Measurements from ENCODE around the gene JAKMIP1.

Gene JAKMIP1

DNA sequence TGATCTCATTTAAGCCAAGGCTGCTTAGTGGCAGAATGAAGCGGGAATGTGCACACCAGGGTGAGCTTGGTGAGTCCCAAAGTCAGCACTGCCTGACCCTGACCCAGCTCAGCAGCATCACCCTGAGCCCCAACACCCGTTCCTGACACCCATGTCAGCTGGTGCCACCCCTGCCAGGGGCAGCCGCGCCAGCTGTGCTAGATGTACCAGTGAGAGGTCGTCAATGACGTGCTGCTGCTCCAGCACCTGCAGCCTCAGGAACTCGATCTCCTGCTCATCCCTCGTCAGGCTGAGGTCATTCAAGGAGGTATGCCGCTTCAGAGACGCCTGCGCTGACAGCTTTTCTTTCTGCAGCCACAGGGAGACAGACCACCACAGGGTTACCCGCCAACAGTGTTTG, 120.4 kb downstream of the JAKMIP1 start:
- Histone ChIP-seq H3K4me2 (ENCODE audit: low read depth, low read length, poor library complexity, severe bottlenecking) (no peak overlapping the region), H3K79me2 (ENCODE audit: insufficient read depth, low read length) (no peaks in the 10 kb centered on the region), H3K4me1 (ENCODE audit: insufficient read depth, low read length, poor library complexity, severe bottlenecking) (no peaks in the 10 kb centered on the region), H3K9ac (ENCODE audit: low read depth, low read length, poor library complexity, severe bottlenecking) (no peak overlapping the region), H3K9me2 (replicated peaks; ENCODE audit: low read depth, low read length) (no peaks in the 10 kb centered on the region), H4K20me1 (ENCODE audit: insufficient read depth, low read length, poor library complexity, severe bottlenecking) (no peaks in the 10 kb centered on the region), H3F3A (ENCODE audit: low read depth) (no peaks in the 10 kb centered on the region), H3K27me3 (ENCODE audit: insufficient read depth, low read length, poor library complexity, severe bottlenecking) (no peaks in the 10 kb centered on the region), H3K9me3 (ENCODE audit: insufficient read depth, low read depth, low read length) (no peaks in the 10 kb centered on the region), H3K36me3 (ENCODE audit: insufficient read depth, low read length) (no peaks in the 10 kb centered on the region), H2AFZ (ENCODE audit: low read length) (no peak overlapping the region), H3K4me3 (ENCODE audit: low read length, poor library complexity, severe bottlenecking) (no peak overlapping the region)
- TF ChIP-seq EZH2phosphoT487 (IDR thresholded peaks at IDR 0.05; ENCODE audit: borderline replicate concordance): no peak
- TF ChIP-seq, protein P1, sequence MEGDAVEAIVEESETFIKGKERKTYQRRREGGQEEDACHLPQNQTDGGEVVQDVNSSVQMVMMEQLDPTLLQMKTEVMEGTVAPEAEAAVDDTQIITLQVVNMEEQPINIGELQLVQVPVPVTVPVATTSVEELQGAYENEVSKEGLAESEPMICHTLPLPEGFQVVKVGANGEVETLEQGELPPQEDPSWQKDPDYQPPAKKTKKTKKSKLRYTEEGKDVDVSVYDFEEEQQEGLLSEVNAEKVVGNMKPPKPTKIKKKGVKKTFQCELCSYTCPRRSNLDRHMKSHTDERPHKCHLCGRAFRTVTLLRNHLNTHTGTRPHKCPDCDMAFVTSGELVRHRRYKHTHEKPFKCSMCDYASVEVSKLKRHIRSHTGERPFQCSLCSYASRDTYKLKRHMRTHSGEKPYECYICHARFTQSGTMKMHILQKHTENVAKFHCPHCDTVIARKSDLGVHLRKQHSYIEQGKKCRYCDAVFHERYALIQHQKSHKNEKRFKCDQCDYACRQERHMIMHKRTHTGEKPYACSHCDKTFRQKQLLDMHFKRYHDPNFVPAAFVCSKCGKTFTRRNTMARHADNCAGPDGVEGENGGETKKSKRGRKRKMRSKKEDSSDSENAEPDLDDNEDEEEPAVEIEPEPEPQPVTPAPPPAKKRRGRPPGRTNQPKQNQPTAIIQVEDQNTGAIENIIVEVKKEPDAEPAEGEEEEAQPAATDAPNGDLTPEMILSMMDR (conservative IDR thresholded peaks at IDR 0.05; ENCODE audit: low read length): no peak

DNA sequence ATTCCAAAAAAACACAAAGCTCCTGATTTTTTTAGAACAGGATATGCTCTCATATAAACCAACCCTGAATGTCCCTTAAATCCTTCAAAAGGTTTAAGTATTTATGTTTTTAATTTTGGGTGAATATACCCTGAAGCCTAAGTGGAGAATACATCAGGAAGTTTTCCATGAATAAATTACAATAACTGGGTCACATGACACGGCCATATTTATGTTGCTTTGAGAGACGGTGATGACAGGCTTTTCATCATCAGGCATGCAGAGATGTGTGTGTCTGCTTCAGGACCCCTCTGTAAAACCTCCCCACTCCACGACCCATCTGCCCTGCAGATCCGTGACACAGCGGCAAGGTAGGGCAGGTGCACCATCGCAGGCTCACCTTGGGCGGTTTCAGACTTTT, 121.8 kb downstream of the JAKMIP1 start:
- Histone ChIP-seq H3K9me3 (ENCODE audit: insufficient read depth, low read depth, low read length) (no peaks in the 10 kb centered on the region), H3K4me3 (ENCODE audit: low read length, poor library complexity, severe bottlenecking) (no peak overlapping the region), H3K4me1 (ENCODE audit: insufficient read depth, low read length, poor library complexity, severe bottlenecking) (no peaks in the 10 kb centered on the region), H3K9me2 (replicated peaks; ENCODE audit: low read depth, low read length) (no peaks in the 10 kb centered on the region), H3F3A (ENCODE audit: low read depth) (no peaks in the 10 kb centered on the region), H2AFZ (ENCODE audit: low read length) (no peak overlapping the region), H4K20me1 (ENCODE audit: insufficient read depth, low read length, poor library complexity, severe bottlenecking) (no peaks in the 10 kb centered on the region), H3K27me3 (ENCODE audit: insufficient read depth, low read length, poor library complexity, severe bottlenecking) (no peaks in the 10 kb centered on the region), H3K4me2 (ENCODE audit: low read depth, low read length, poor library complexity, severe bottlenecking) (no peak overlapping the region), H3K36me3 (ENCODE audit: insufficient read depth, low read length) (no peaks in the 10 kb centered on the region), H3K9ac (ENCODE audit: low read depth, low read length, poor library complexity, severe bottlenecking) (no peak overlapping the region), H3K79me2 (ENCODE audit: insufficient read depth, low read length) (no peaks in the 10 kb centered on the region)
- no peak for TF ChIP-seq EZH2phosphoT487 (IDR thresholded peaks at IDR 0.05; ENCODE audit: borderline replicate concordance)
- TF ChIP-seq, protein P1 (conservative IDR thresholded peaks at IDR 0.05; ENCODE audit: low read length): no peak

DNA sequence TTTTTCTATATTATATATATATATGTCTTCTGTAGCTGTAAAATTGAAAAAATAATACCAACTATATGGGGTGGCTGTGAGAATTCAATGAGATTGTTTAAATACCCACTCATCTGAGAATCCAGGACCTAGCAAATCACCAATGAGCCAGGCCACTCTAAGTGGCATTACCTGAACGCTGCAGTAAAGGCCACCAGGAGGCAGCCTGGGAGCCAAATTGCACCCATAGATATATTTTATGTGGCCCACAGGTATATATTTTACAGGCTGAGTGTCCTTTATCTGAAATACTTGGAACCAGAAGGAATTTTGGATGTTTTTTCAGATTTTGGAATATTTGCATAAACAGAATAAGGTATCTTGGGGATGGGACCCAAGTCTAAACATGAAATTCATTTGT, 124.0 kb downstream of the JAKMIP1 start:
- H3K4me3 ChIP-seq (ENCODE audit: low read length, poor library complexity, severe bottlenecking): no peak overlapping the region
- TF ChIP-seq, protein P1 (conservative IDR thresholded peaks at IDR 0.05; ENCODE audit: low read length): peak; percentile 60
- no peak for TF ChIP-seq EZH2phosphoT487 (IDR thresholded peaks at IDR 0.05; ENCODE audit: borderline replicate concordance)
- H3F3A ChIP-seq (ENCODE audit: low read depth): no peaks in the 10 kb centered on the region
- H3K4me1 ChIP-seq (ENCODE audit: insufficient read depth, low read length, poor library complexity, severe bottlenecking): no peaks in the 10 kb centered on the region
- no peak overlapping the region for H3K9ac ChIP-seq (ENCODE audit: low read depth, low read length, poor library complexity, severe bottlenecking)
- no peaks in the 10 kb centered on the region for H3K79me2 ChIP-seq (ENCODE audit: insufficient read depth, low read length)
- no peaks in the 10 kb centered on the region for H3K27me3 ChIP-seq (ENCODE audit: insufficient read depth, low read length, poor library complexity, severe bottlenecking)
- H3K36me3 ChIP-seq (ENCODE audit: insufficient read depth, low read length): no peaks in the 10 kb centered on the region
- H3K9me2 ChIP-seq (replicated peaks; ENCODE audit: low read depth, low read length): no peaks in the 10 kb centered on the region
- no peak overlapping the region for H2AFZ ChIP-seq (ENCODE audit: low read length)
- no peak overlapping the region for H3K4me2 ChIP-seq (ENCODE audit: low read depth, low read length, poor library complexity, severe bottlenecking)
- no peaks in the 10 kb centered on the region for H4K20me1 ChIP-seq (ENCODE audit: insufficient read depth, low read length, poor library complexity, severe bottlenecking)
- H3K9me3 ChIP-seq (ENCODE audit: insufficient read depth, low read depth, low read length): no peaks in the 10 kb centered on the region

Data from Loucy (cell line).